Cerebellar nuclear complex (tissue), 1 donor: Measurements from ENCODE around the gene GOLGA6A.

Source experiments
- DNase-seq, 2 experiments: peaks; one replicate each; lab custom pipeline; 2025; lab: John Stamatoyannopoulos, UW

Gene GOLGA6A

DNA sequence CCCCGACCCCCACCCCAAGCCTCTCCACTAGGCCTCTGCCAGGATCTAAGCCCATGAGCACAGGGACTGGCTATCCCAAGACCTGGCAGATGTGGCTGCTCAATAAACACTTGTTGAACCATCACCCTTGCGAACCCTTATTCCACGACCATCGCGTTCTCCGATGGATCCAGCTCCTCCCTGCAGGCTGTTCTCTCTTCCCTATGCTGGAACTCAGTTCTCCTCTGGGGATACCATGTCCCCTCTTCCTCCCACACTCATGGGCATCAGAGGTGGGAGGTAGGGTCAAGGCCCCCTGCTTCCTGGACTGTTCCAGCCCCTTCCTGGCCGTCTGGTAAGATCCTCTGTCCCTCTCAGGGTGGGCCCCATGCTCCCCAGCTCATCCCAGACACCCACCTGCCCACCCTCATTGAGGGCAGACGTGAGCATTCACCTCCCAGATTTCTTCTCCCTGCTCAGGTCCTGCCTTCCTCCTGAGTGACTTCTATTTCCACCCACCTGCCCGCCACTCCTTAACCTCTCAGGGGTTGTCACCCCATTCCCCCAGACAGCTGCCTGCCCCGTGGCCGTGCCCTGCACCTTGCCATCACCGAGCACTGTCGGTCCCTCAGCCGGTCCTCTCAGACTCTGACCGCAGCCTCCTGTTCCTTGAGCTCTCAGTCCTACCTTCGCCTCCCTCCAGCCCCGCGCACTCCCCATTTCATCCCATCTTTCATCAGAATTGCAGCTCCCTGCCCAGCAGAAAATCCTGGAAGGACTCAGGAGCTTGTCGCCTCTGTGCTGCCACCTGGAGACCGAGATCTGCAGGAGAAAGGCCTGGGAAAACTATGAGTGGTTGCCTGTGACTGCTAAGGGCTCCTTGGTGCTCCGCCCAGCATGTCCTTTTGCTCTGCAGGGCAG is 45.8 kb downstream of the GOLGA6A start:
- no peak for DNase-seq

DNA sequence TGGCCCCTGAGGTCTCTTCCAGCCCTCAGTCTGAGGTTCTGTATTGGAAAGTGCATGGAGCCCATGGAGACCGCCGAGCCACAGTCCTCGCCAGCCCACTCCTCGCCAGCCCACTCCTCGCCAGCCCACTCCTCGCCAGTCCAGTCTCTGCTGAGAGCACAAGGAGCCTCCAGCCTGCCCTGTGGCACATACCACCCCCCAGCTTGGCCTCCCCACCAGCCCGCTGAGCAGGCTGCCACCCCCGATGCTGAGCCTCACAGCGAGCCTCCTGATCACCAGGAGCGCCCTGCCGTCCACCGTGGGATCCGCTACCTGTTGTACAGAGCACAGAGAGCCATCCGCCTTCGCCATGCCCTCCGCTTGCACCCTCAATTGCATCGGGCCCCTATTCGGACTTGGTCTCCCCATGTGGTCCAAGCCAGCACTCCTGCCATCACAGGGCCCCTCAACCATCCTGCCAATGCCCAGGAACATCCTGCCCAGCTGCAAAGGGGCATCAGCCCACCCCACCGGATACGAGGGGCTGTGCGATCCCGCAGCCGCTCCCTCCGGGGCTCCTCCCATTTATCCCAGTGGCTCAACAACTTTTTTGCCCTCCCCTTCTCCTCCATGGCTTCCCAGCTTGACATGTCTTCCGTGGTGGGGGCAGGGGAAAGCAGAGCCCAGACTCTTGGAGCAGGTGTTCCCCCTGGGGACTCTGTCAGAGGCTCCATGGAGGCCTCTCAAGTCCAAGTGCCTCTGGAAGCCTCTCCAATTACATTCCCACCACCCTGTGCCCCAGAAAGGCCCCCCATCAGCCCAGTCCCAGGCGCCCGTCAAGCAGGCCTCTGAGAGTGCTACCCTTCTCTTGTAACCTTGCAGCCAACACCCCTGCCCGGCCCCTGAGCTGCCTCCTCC is 47.0 kb downstream of the GOLGA6A start:
- no peak for DNase-seq

DNA sequence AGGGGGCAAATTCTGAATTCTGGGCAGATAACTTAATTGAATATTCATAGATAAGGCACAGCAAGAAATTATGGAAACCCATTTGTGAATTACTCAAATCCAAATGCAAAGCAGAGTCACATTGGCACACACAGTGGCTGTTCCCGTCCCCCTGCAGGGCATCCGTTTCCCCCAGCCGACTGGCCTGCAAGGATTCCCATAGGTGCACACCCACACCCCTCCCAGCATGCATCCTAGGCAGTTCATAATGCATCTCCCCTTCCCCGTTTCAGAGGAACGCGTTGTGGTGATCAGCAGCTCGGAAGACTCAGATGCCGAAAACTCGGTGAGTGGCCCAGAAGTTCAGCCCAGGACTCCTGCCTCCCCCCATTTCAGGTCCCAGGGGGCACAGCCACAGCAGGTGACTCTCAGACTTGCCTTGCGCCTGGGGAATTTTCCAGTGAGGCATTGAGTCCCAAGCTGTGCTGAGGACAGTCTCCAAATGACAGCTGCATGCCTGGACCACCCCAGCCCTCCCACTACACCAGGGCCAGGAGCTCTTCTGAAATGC is 48.1 kb downstream of the GOLGA6A start:
- DNase-seq = no peak

DNA sequence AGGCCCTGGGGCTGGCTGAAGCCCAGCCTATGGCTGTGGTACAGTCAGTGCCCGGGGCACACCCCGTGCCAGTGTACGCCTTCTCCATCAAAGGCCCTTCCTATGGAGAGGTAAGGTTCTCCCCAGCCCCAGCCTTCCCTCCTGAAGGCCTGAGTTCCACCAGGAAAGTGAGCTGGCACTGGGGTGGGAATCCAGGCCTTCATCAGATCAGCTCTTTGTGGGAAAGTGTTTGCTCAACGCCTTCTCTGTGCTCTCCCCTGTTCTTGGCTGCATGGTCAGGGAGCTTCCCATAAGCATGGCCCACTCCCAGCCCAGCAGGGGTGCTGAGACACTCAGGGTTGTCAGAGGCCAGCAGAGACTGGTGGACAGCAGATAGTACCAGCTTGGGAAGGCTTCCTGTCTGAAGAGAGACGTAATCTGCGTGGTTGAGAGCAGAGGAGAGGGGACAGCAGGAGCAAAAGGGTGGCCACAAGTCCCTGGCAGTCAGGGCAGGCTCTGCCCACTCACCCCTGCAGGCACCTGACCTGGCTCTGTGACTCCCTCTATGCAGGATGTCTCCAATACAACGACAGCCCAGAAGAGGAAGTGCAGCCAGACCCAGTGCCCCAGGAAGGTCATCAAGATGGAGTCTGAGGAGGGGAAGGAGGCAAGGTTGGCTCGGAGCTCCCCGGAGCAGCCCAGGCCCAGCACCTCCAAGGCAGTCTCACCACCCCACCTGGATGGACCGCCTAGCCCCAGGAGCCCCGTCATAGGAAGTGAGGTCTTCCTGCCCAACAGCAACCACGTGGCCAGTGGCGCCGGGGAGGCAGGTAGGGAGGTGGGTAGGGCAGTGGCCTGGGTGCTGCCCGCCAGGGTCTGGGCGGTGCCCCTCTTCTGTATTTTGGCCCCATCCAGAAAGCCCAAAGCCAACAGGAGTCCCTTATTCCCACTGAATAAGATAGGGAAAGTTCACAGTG is 49.5 kb downstream of the GOLGA6A start:
- no peak for DNase-seq

DNA sequence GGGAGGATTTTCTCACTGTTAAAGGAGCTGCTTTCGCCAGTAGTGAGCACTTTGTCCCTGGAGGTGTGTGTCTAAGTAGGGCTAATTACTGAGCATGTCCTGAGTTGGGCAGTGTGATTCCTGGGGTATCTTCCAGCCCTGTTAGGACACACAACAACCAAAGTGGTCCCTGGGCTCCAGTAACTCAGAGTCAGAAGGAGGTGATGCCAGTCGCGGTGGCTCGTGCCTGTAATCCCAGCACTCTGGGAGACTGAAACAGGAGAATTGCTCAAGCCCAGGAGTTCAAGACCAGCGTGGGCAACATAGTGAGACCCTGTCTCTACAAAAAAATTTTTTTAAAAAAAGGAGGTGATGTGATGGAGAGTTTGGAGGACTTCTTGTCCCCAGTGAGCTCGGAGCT is 50.3 kb downstream of the GOLGA6A start:
- DNase-seq = no peak

DNA sequence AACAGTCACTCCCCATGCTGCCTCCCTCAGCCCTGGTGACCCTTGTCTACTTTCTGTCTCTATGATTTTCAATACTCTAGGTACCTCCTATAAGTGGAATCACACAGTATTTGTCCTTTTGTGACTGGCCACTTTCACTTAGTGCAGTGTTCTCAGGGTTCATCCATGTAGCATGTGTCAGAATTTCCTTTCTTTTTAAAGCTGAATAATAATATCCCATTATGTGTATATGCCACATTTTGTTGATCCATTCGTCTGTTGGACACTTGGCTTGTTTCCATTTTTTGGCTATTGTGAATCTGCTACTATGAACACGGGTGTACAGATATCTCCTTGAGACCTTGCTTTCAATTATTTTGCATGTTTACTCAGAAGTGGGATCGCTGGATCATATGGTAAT is 53.7 kb downstream of the GOLGA6A start:
- DNase-seq = no peak

DNA sequence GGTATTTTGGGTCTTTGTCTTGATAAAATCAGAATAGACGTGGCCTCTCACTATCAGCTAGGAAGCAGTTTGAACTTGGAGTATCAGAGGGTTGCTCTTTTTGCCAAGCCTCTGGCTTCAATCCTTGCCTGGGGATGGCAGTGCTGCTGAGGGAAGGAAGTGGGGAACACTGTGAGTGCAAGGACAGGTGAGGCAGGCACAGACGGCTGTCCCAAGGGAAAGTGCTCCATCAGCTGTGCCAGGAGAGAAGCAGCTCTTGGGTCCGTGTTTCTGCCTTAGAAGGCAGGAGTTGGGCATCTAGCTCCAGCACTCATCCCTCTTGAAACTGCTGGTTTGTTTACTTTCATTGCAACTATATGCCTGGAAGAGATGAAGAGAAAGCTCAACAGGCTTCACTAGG is 54.7 kb downstream of the GOLGA6A start:
- DNase-seq = no peak

DNA sequence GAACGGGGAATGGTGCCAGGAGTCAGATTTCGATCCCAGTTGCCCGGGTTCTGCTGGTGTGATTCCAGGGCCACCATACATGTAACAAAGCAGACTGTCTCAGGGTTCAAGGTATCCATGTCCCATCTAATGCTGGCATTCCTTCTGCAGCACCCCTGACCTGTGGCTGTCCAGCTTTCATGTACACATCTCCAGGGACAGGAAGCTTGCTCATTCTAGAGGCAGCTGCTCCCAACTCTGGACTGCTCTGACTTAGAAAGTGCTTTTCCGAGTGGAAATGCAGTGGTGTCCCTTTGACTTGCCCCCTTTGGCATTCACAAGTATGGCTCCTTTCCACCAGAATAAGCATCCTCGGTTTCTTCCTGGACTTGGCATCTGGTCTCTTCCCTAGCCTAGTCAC is 56.9 kb downstream of the GOLGA6A start:
- DNase-seq = no peak

DNA sequence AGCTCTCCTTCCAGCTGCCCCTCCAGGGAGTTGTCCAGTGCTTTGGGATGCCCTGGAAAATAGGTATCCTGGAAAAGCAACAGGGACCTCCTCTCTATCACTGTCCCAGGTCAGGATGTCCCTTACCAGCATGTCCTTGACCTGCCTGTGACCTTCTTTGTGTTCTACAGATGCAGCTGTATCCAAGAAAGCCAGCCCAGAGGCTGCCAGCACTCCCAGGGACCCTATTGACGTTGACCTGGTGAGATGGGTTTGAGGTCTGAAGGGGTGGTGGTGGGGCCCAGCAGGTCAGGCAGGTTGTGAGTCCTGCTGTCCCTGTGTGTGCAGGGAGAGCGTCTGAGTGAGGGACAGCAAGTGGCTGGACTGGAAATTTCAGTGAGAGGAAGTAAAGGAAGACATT is 57.7 kb downstream of the GOLGA6A start:
- DNase-seq = no peak

DNA sequence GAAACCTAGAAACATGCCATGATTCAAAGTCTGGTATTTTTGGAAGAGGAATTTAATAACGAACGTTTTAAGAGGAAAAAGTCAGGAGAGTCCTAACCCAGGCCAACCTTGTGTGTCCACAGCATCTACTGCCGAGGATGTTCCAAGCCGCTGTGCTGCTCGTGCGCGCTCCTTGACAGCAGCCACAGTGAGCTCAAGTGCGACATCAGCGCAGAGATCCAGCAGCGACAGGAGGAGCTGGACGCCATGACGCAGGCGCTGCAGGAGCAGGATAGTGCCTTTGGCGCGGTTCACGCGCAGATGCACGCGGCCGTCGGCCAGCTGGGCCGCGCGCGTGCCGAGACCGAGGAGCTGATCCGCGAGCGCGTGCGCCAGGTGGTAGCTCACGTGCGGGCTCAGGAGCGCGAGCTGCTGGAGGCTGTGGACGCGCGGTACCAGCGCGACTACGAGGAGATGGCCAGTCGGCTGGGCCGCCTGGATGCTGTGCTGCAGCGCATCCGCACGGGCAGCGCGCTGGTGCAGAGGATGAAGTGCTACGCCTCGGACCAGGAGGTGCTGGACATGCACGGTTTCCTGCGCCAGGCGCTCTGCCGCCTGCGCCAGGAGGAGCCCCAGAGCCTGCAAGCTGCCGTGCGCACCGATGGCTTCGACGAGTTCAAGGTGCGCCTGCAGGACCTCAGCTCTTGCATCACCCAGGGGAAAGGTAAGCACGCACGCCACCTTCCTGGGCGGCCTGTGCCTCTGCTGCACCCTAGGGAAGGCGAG is 59.5 kb downstream of the GOLGA6A start:
- no peak for DNase-seq
